OCI-LY3 (cell line): ENCODE results near the gene GMEB1.
"Not testable (repeated sequence)": the region's sequence is repeated elsewhere in the genome, so short reads cannot be mapped to it uniquely, and the experiment has no call there.

ENCODE experiments used
- H2AFZ ChIP-seq: fragments of 200-600, 300-600 bp; shearing (Covaris generic); 2 replicates; pipeline ENCODE4 v1.6.0; 2014; ENCODE audit warnings: antibody characterized with exemption, low read depth, low read length
- H3K27ac ChIP-seq: fragments of 200-600, 300-600 bp; sonication (generic); 2 replicates; pipeline ENCODE4 v1.5.1; 2014; ENCODE audit warnings: mild to moderate bottlenecking, low read length, moderate library complexity, mixed read lengths
- H3K27me3 ChIP-seq: fragments of 200-600, 300-600 bp; sonication (generic); 2 replicates; pipeline ENCODE4 v1.6.1; 2014; ENCODE audit warnings: low read depth, low read length, mixed read lengths
- H3K36me3 ChIP-seq: fragments of 200-600, 300-600 bp; sonication (generic); replicated peaks from 2 replicates; pipeline ENCODE3; 2014; ENCODE audit warnings: low read depth, low read length, mixed read lengths
- H3K4me1 ChIP-seq: fragments of 300-600, 200-600 bp; sonication (generic); 2 replicates; pipeline ENCODE4 v1.6.1; 2014; ENCODE audit warnings: low read length, mixed read lengths
- H3K4me2 ChIP-seq: fragments of 200-600, 300-600 bp; sonication (generic); 2 replicates; pipeline ENCODE4 v1.6.1; 2014; ENCODE audit warnings: low read length, mixed read lengths
- H3K4me3 ChIP-seq: fragments of 300-600, 200-600 bp; sonication (generic); 2 replicates; pipeline ENCODE4 v1.5.1; 2014; ENCODE audit warnings: antibody characterized with exemption, mild to moderate bottlenecking, low read length, moderate library complexity
- H3K79me2 ChIP-seq: fragments of 300-600, 200-600 bp; shearing (Covaris generic); 2 replicates; pipeline ENCODE4 v1.6.1; 2014; ENCODE audit warnings: mild to moderate bottlenecking, low read length, mixed read lengths
- H3K9ac ChIP-seq: fragments of 300-600, 200-600 bp; shearing (Covaris generic); 2 replicates; pipeline ENCODE4 v1.6.0; 2014; ENCODE audit warnings: mild to moderate bottlenecking, low read length, moderate library complexity
- H3K9me3 ChIP-seq: fragments of 200-600, 300-600 bp; shearing (Covaris generic); 2 replicates; pipeline ENCODE4 v1.6.1; 2014; ENCODE audit warnings: low read length, mixed read lengths; ENCODE audit not compliant: insufficient read depth
- H4K20me1 ChIP-seq: fragments of 200-600, 300-600 bp; sonication (generic); 2 replicates; pipeline ENCODE4 v1.6.1; 2016; ENCODE audit warnings: low read length, mixed read lengths; ENCODE audit not compliant: insufficient read depth
- CTCF ChIP-seq: fragments of 200-600, 300-600 bp; sonication (generic); IDR thresholded peaks from 2 replicates; pipeline ENCODE4 v1.5.1; 2014; ENCODE audit warnings: antibody characterized with exemption, low read length, low read depth
- EZH2phosphoT487 ChIP-seq: fragments of 200-600 bp; shearing (Covaris generic); IDR thresholded peaks from 2 replicates; pipeline ENCODE4 v1.6.1; 2018; ENCODE audit warnings: antibody characterized with exemption, mixed run types, low read depth

Gene GMEB1

GRCh38 chr1:28671254-28671780, 2.7 kb downstream of the GMEB1 start:
- no peak overlapping the region for H3K4me3 ChIP-seq
- H3K9me3 ChIP-seq: no peaks in the 10 kb centered on the region
- H3K4me1 ChIP-seq: peaks cover 3% of the 10 kb centered on the region; the same call in 1 of the 2 replicates
- TF ChIP-seq CTCF (no peak), EZH2phosphoT487 (no peak)
- no peak overlapping the region for H3K9ac ChIP-seq
- no peak overlapping the region for H3K27ac ChIP-seq
- no peaks in the 10 kb centered on the region for H3K36me3 ChIP-seq
- H2AFZ ChIP-seq: no peak overlapping the region
- no peak overlapping the region for H3K4me2 ChIP-seq
- H4K20me1 ChIP-seq: no peaks in the 10 kb centered on the region
- H3K27me3 ChIP-seq: no peaks in the 10 kb centered on the region
- peaks cover 35% of the 10 kb centered on the region for H3K79me2 ChIP-seq

- H3K4me3 ChIP-seq, H3K4me1 ChIP-seq, H3K4me2 ChIP-seq, H3K36me3 ChIP-seq, H3K27ac ChIP-seq, H3K9ac ChIP-seq, H3K9me3 ChIP-seq, H3K27me3 ChIP-seq, H2AFZ ChIP-seq, H4K20me1 ChIP-seq: not testable (repeated sequence)
- peaks cover 35% of the 10 kb centered on the region for H3K79me2 ChIP-seq
Observed at GRCh38 chr1:28672971-28673370, 4.4 kb downstream of the GMEB1 start.

GRCh38 chr1:28675924-28676257, 7.3 kb downstream of the GMEB1 start:
- H4K20me1 ChIP-seq: no peaks in the 10 kb centered on the region
- no peak overlapping the region for H3K4me3 ChIP-seq
- H3K36me3 ChIP-seq: no peaks in the 10 kb centered on the region
- peaks cover 12% of the 10 kb centered on the region for H3K79me2 ChIP-seq
- no peaks in the 10 kb centered on the region for H3K9me3 ChIP-seq
- TF ChIP-seq CTCF (no peak), EZH2phosphoT487 (no peak)
- H3K27me3 ChIP-seq: no peaks in the 10 kb centered on the region
- no peak overlapping the region for H3K4me2 ChIP-seq
- no peaks in the 10 kb centered on the region for H3K4me1 ChIP-seq
- H3K27ac ChIP-seq: no peak overlapping the region
- H3K9ac ChIP-seq: no peak overlapping the region
- no peak overlapping the region for H2AFZ ChIP-seq

- Histone ChIP-seq H3K9ac (no peak overlapping the region), H3K79me2 (no peaks in the 10 kb centered on the region), H3K27ac (no peak overlapping the region), H3K9me3 (no peaks in the 10 kb centered on the region), H2AFZ (no peak overlapping the region), H3K36me3 (no peaks in the 10 kb centered on the region), H3K4me2 (no peak overlapping the region), H4K20me1 (no peaks in the 10 kb centered on the region), H3K27me3 (no peaks in the 10 kb centered on the region), H3K4me3 (no peak overlapping the region), H3K4me1 (no peaks in the 10 kb centered on the region)
- TF ChIP-seq EZH2phosphoT487 (no peak), CTCF (no peak)
Observed at GRCh38 chr1:28680151-28680550, 11.6 kb downstream of the GMEB1 start.

GRCh38 chr1:28682840-28683239, 14.3 kb downstream of the GMEB1 start:
- Histone ChIP-seq H3K9me3 (no peaks in the 10 kb centered on the region), H3K27ac (no peak overlapping the region)

More at GRCh38 chr1:28682840-28683239, 14.3 kb downstream of the GMEB1 start:
- Histone ChIP-seq H3K36me3 (no peaks in the 10 kb centered on the region), H3K4me2 (no peak overlapping the region), H2AFZ (no peak overlapping the region), H4K20me1 (no peaks in the 10 kb centered on the region), H3K4me3 (no peak overlapping the region), H3K4me1 (no peaks in the 10 kb centered on the region), H3K27me3 (no peaks in the 10 kb centered on the region), H3K9ac (no peak overlapping the region), H3K79me2 (no peaks in the 10 kb centered on the region)
- TF ChIP-seq CTCF (no peak), EZH2phosphoT487 (no peak)
